A549 (cell line): ENCODE results near the gene CLDN17.

Source experiments
- CBX2 ChIP-seq: fragments of 200-600 bp; sonication (generic); IDR thresholded peaks from 2 replicates; pipeline ENCODE4 v1.6.1; 2016; ENCODE audit warnings: low read depth, mild to moderate bottlenecking, borderline replicate concordance
- CTCF ChIP-seq: fragments of >200 bp; sonication (Bioruptor Twin); formaldehyde crosslinking; IDR thresholded peaks from 3 replicates; pipeline ENCODE4 v1.5.1; 2016
- MAX ChIP-seq: IDR thresholded peaks from 2 replicates; pipeline ENCODE4 v1.6.1; 2012
- MAZ ChIP-seq: fragments of 150-350 bp; IDR thresholded peaks from 2 replicates; pipeline ENCODE4 v1.6.1; 2014; ENCODE audit warnings: antibody characterized with exemption, low read depth, low read length, borderline replicate concordance
- NFE2L2 ChIP-seq: fragments of 150-350 bp; conservative IDR thresholded peaks from 2 replicates; pipeline ENCODE4 v1.6.1; 2014; ENCODE audit warnings: low read length
- POLR2A ChIP-seq: IDR thresholded peaks from 2 replicates; pipeline ENCODE4 v1.6.1; 2012; ENCODE audit warnings: mild to moderate bottlenecking, low read length
- RAD21 ChIP-seq, 2 experiments: fragments of >200 bp in 1 of 2; sonication (Bioruptor Twin) in 1 of 2; formaldehyde crosslinking in 1 of 2; IDR thresholded peaks in 1 of 2; conservative IDR thresholded peaks in 1 of 2; 2 replicates in 1 of 2; 3 replicates in 1 of 2; pipeline ENCODE4 v1.6.1; 2012 to 2018; ENCODE audit warnings: inconsistent platforms in 1 of 2
- SMC3 ChIP-seq: fragments of >200 bp; sonication (Bioruptor Twin); formaldehyde crosslinking; IDR thresholded peaks from 3 replicates; pipeline ENCODE4 v1.6.1; 2018; ENCODE audit warnings: inconsistent platforms
- TF ChIP-seq, protein P1 (sequence below): fragments of 200-600 bp; sonication (generic); IDR thresholded peaks from 2 replicates; pipeline ENCODE4 v1.6.1; 2016; ENCODE audit warnings: antibody characterized with exemption, mild to moderate bottlenecking, moderate library complexity

DNA sequence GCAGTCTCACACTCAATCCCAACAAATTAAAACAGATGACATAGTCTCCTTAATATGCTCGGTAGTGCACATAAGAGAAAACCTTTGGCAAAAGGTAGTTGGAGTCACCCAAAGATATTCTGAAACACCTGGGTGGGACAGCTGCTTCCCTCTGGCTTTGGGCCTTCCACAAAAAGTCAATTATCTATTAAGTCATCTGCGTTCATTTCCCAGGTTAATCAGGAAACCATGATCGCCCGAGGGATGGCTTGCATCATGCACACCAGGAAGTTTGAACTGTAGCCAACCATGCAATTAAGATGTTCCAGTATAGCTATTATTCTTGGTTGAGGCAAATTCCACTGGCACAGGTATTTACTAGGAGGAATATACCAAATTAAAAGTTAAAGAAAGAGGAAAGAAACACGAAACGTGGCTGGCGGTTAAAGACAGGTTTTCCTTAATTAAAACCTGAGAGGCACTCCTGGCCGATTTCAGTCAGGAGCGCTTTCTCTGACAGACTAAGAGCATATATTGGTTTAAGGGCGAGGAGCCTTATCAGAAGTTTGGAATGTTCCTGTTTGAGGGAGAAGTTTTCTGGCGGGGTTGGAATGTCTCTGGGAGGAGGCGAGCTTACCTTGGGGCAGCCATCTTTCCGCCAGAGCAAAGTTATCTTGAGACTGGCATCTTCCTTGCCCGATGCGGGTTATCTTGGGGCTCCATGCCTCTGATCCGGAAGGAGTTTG lies 19.9 kb downstream of the CLDN17 start:
- TF ChIP-seq CTCF (no peak), MAX (no peak), SMC3 (no peak), POLR2A (no peak), RAD21 (conservative IDR thresholded peaks at IDR 0.05 in 1 of 2, IDR thresholded peaks at IDR 0.05 in 1 of 2) (no peak), MAZ (no peak), CBX2 (no peak), NFE2L2 (no peak)
- TF ChIP-seq, protein P1, sequence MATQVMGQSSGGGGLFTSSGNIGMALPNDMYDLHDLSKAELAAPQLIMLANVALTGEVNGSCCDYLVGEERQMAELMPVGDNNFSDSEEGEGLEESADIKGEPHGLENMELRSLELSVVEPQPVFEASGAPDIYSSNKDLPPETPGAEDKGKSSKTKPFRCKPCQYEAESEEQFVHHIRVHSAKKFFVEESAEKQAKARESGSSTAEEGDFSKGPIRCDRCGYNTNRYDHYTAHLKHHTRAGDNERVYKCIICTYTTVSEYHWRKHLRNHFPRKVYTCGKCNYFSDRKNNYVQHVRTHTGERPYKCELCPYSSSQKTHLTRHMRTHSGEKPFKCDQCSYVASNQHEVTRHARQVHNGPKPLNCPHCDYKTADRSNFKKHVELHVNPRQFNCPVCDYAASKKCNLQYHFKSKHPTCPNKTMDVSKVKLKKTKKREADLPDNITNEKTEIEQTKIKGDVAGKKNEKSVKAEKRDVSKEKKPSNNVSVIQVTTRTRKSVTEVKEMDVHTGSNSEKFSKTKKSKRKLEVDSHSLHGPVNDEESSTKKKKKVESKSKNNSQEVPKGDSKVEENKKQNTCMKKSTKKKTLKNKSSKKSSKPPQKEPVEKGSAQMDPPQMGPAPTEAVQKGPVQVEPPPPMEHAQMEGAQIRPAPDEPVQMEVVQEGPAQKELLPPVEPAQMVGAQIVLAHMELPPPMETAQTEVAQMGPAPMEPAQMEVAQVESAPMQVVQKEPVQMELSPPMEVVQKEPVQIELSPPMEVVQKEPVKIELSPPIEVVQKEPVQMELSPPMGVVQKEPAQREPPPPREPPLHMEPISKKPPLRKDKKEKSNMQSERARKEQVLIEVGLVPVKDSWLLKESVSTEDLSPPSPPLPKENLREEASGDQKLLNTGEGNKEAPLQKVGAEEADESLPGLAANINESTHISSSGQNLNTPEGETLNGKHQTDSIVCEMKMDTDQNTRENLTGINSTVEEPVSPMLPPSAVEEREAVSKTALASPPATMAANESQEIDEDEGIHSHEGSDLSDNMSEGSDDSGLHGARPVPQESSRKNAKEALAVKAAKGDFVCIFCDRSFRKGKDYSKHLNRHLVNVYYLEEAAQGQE: no peak
